MCF 10A (cell line): ENCODE measurements around the gene CYB561D1. TPM values are rescaled to one million over a fixed set of nuclear protein-coding genes. Genes with fewer than 3 reads are reported as not detected.

Experiments
- BruUV-seq: library from RNA; stranded (reverse); fragments of 400-500 nt; replicated peaks from 2 replicates; lab custom pipeline; 2021; lab: Mats Ljungman, UMichigan
- CTCF ChIA-PET: fragments of 300-600 bp; sonication (Branson Sonifier 250); formaldehyde crosslinking; extraction: SDS; loops from one replicate; lab custom pipeline; 2021; ENCODE audit warnings: antibody characterized with exemption, inconsistent platforms; lab: Yijun Ruan, JAX
- POLR2A ChIA-PET: fragments of 300-600, 350-650 bp; sonication (Branson Sonifier 250); formaldehyde crosslinking; extraction: SDS; loops from one replicate; lab custom pipeline; 2020; ENCODE audit warnings: antibody characterized with exemption, inconsistent platforms; lab: Yijun Ruan, JAX
- DNase-seq: peaks from one replicate; pipeline ENCODE4 v3.0.0-alpha.2; 2018; ENCODE audit not compliant: unreplicated experiment
- H3K27ac Mint-ChIP-seq: one replicate; pipeline ENCODE4 v1.8.0; 2022; ENCODE audit warnings: mild to moderate bottlenecking, low read depth, mixed read lengths; ENCODE audit not compliant: unreplicated experiment
- H3K27me3 Mint-ChIP-seq: one replicate; pipeline ENCODE4 v1.8.0; 2022; ENCODE audit warnings: mixed read lengths; ENCODE audit not compliant: insufficient read depth, unreplicated experiment
- H3K36me3 Mint-ChIP-seq: one replicate; pipeline ENCODE4 v1.8.0; 2022; ENCODE audit warnings: mild to moderate bottlenecking, moderate library complexity, mixed read lengths; ENCODE audit not compliant: insufficient read depth, unreplicated experiment
- H3K4me1 Mint-ChIP-seq: one replicate; pipeline ENCODE4 v1.8.0; 2022; ENCODE audit warnings: mixed read lengths; ENCODE audit not compliant: insufficient read depth, unreplicated experiment
- H3K4me3 Mint-ChIP-seq: one replicate; pipeline ENCODE4 v1.8.0; 2022; ENCODE audit warnings: mild to moderate bottlenecking, moderate library complexity, mixed read lengths; ENCODE audit not compliant: unreplicated experiment
- H3K9me3 Mint-ChIP-seq: one replicate; pipeline ENCODE4 v1.8.0; 2022; ENCODE audit warnings: mixed read lengths; ENCODE audit not compliant: unreplicated experiment
- CTCF ChIP-seq: fragments of 200-600 bp; IDR thresholded peaks from one replicate; pipeline ENCODE4 v1.8.0; 2022; ENCODE audit warnings: antibody characterized with exemption, mild to moderate bottlenecking; ENCODE audit not compliant: unreplicated experiment
- intact Hi-C: fragments of 100-400 bp; cut with micrococcal nuclease; formaldehyde crosslinking; loops from 2 replicates; pipeline ENCODE4 v1.14.1; 2022
- total RNA-seq: library from RNA; stranded (reverse); gene quantifications from 2 replicates; pipeline ENCODE4 v1.2.3, GENCODE V29; 2022

CYB561D1 gene
- total RNA-seq, 1 experiment from 2014 or later = 6.9 TPM

- Mint-ChIP-seq H3K4me1 (no peaks in the 10 kb centered on the region), H3K4me3 (no peak within 1 kb of the TSS), H3K27ac (no peak within 1 kb of the TSS), H3K36me3 (no peaks in the 10 kb centered on the region), H3K27me3 (no peaks in the 10 kb centered on the region), H3K9me3 (no peaks in the 10 kb centered on the region)
- ChIA-PET POLR2A (no interaction called here), CTCF (interaction anchor here (0.6 to 26.1 kb wide), 9 partner anchors 7 to 327 kb away, joined by 3 to 1071 read pairs (median 4); partner anchors contain the start of genes AMIGO1, ATXN7L2 and CYB561D1)
- no TSS peak for BruUV-seq
- no peak for DNase-seq
- intact Hi-C loops = loop anchor here (10.0 kb wide), 1 partner anchor 345 kb away; no protein-coding TSS in a partner anchor
- TF ChIP-seq CTCF = no peak
These were observed 45.8 kb downstream of the CYB561D1 start, which contains the start of gene GPR61 for GRCh38 chr1:109539676-109540075. Gene GPR61 (plus strand): TSS chr1:109539872. CDS start chr1:109543023, 3,151 bp downstream.

- no peak for DNase-seq
- Mint-ChIP-seq H3K4me3 (no peak overlapping the region), H3K27ac (no peak overlapping the region), H3K36me3 (no peaks in the 10 kb centered on the region), H3K9me3 (no peaks in the 10 kb centered on the region), H3K4me1 (no peaks in the 10 kb centered on the region), H3K27me3 (no peaks in the 10 kb centered on the region)
- intact Hi-C loops = no loop called here
- CTCF ChIA-PET = interaction anchor here (1.0 to 26.1 kb wide), 10 partner anchors 9 to 466 kb away, joined by 3 to 1071 read pairs (median 6); partner anchors contain the start of genes AMIGO1, ATXN7L2 and CYB561D1
- no peak for TF ChIP-seq CTCF
- no TSS peak for BruUV-seq
- POLR2A ChIA-PET = interaction anchor here (0.7 to 1.4 kb wide), 2 partner anchors 57 to 170 kb away, joined by 3 read pairs; partner anchors contain the start of gene ATXN7L2
These were observed 47.2 kb downstream of the CYB561D1 start for GRCh38 chr1:109541102-109541501.

GRCh38 chr1:109542657-109543056 lies 48.8 kb downstream of the CYB561D1 start:
- Mint-ChIP-seq H3K36me3 (no peaks in the 10 kb centered on the region), H3K4me3 (no peak overlapping the region), H3K27ac (no peak overlapping the region), H3K4me1 (no peaks in the 10 kb centered on the region), H3K27me3 (no peaks in the 10 kb centered on the region), H3K9me3 (no peaks in the 10 kb centered on the region)
- no TSS peak for BruUV-seq
- DNase-seq = no peak
- intact Hi-C loops = no loop called here
- no peak for TF ChIP-seq CTCF
- CTCF ChIA-PET = interaction anchor here (1.2 to 26.1 kb wide), 6 partner anchors 10 to 234 kb away, joined by 3 to 1071 read pairs (median 22); partner anchors contain the start of genes AMIGO1, ATXN7L2 and CYB561D1
- POLR2A ChIA-PET = no interaction called here

- no peak for TF ChIP-seq CTCF
- ChIA-PET POLR2A (interaction anchor here (0.7 to 1.0 kb wide), 2 partner anchors 49 to 441 kb away, joined by 3 read pairs; partner anchors contain the start of gene AHCYL1), CTCF (interaction anchor here (3.1 to 26.1 kb wide), 6 partner anchors 10 to 441 kb away, joined by 12 to 1071 read pairs (median 56); partner anchors contain the start of genes AHCYL1, AMIGO1, ATXN7L2 and CYB561D1)
These were observed 49.5 kb downstream of the CYB561D1 start for GRCh38 chr1:109543283-109543987.

More at GRCh38 chr1:109543283-109543987, 49.5 kb downstream of the CYB561D1 start:
- intact Hi-C loops = no loop called here
- Mint-ChIP-seq H3K4me1 (no peaks in the 10 kb centered on the region), H3K4me3 (no peak overlapping the region), H3K36me3 (no peaks in the 10 kb centered on the region), H3K27ac (no peak overlapping the region), H3K27me3 (no peaks in the 10 kb centered on the region), H3K9me3 (no peaks in the 10 kb centered on the region)
- BruUV-seq = no TSS peak
- no peak for DNase-seq
